Testis (tissue), 2 donors: ENCODE measurements around the gene SLC38A4.

Experiments used
- CTCF ChIP-seq, 3 experiments: fragments of 450-650 bp in 2 of 3; fragments of 200-600 bp in 1 of 3; sonication (generic) in 1 of 3; IDR thresholded peaks; one replicate each; pipeline ENCODE4 v1.5.1; 2016 to 2019; ENCODE audit warnings: antibody characterized with exemption in 3 of 3, mild to moderate bottlenecking in 2 of 3, moderate library complexity in 1 of 3
- POLR2A ChIP-seq: fragments of 450-650 bp; IDR thresholded peaks from one replicate; pipeline ENCODE4 v1.6.1; 2017; ENCODE audit warnings: antibody characterized with exemption, mild to moderate bottlenecking, moderate library complexity

GRCh38 chr12:46795988-46796387 lies 29.8 kb downstream of the SLC38A4 start:
- TF ChIP-seq CTCF (IDR thresholded peaks at IDR 0.05) (no peak), POLR2A (no peak)
